Choroid plexus epithelial cell (primary cell): Measurements from ENCODE around the gene LRTM1.

Experiments
- DNase-seq: peaks from one replicate; pipeline ENCODE4 v3.0.0-alpha.2; 2010; ENCODE audit warnings: low read depth
- H3K4me3 ChIP-seq: 2 replicates; pipeline ENCODE4 v1.5.1; 2011; ENCODE audit warnings: low read depth, mild to moderate bottlenecking, control low read depth, low read length, moderate library complexity
- CTCF ChIP-seq: conservative IDR thresholded peaks from 2 replicates; pipeline ENCODE4 v1.5.1; 2011; ENCODE audit warnings: low read depth, mild to moderate bottlenecking, control low read depth, inconsistent platforms, low read length, moderate library complexity

Gene LRTM1

GRCh38 chr3:54915181-54915580 lies 12.7 kb downstream of the LRTM1 start:
- no peak for TF ChIP-seq CTCF
- DNase-seq = no peak
- no peak overlapping the region for H3K4me3 ChIP-seq

- no peak for DNase-seq
- TF ChIP-seq CTCF = no peak
- H3K4me3 ChIP-seq = no peak overlapping the region
Observed at GRCh38 chr3:54914180-54914579, 13.7 kb downstream of the LRTM1 start.

- DNase-seq = no peak
- no peak for TF ChIP-seq CTCF
- H3K4me3 ChIP-seq = no peak overlapping the region
Observed at GRCh38 chr3:54909191-54909590, 18.7 kb downstream of the LRTM1 start.

DNA sequence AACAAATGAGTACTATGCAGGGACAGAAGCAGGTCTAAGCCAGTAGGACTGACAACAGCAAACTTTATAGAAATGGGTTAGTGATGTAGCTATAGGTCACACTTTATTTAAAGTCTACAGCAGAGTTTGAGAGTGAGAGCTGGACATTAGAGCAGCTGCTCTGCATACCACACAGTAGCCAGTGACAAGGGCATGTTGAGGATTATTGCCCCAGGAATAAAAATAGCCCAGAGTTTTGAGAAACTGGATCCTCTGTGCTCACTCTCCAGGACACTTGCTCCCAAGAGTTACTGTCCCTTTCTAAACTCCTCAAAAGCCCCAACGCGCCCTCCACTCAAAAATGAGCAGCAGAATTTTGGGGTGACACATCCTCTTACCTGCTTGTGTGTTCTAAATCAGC lies 21.1 kb downstream of the LRTM1 start:
- no peak for DNase-seq
- no peak overlapping the region for H3K4me3 ChIP-seq
- no peak for TF ChIP-seq CTCF

- TF ChIP-seq CTCF = no peak
- H3K4me3 ChIP-seq = no peak overlapping the region
- DNase-seq = no peak
Observed at GRCh38 chr3:54905920-54906319, 21.9 kb downstream of the LRTM1 start.

GRCh38 chr3:54905261-54905888 lies 22.5 kb downstream of the LRTM1 start:
- DNase-seq = peak; percentile 70
- peak; percentile 3 for TF ChIP-seq CTCF
- no peak overlapping the region for H3K4me3 ChIP-seq

GRCh38 chr3:54901906-54902685 lies 25.8 kb downstream of the LRTM1 start:
- DNase-seq = no peak

More at GRCh38 chr3:54901906-54902685, 25.8 kb downstream of the LRTM1 start:
- TF ChIP-seq CTCF = no peak
- no peak overlapping the region for H3K4me3 ChIP-seq
